ENCODE measurements around the gene ITPK1.

ITPK1 gene

GRCh38 chr14:93104961-93105360 lies 10.8 kb downstream of the ITPK1 start:
- H3K27me3 ChIP-seq (ENCODE audit: control insufficient read depth in 1 of 2, insufficient read depth in 2 of 2, low read length in 2 of 2), result no peaks in the 10 kb centered on the region
- no peak overlapping the region for H3K27ac ChIP-seq (ENCODE audit: low read length)
- no peak overlapping the region for H3K9ac ChIP-seq (ENCODE audit: low read length in 2 of 2)
- no peaks in the 10 kb centered on the region for H3K9me3 ChIP-seq (ENCODE audit: control insufficient read depth in 2 of 2, low read length in 2 of 2)
- H3K4me1 ChIP-seq (ENCODE audit: control insufficient read depth, insufficient read depth, low read length), result peaks cover 12% of the 10 kb centered on the region
- H3K36me3 ChIP-seq (ENCODE audit: control insufficient read depth in 2 of 2, insufficient read depth in 2 of 2, low read length in 2 of 2), result no peaks in the 10 kb centered on the region
- H3K4me3 ChIP-seq (ENCODE audit: low read length in 2 of 2), result no peak overlapping the region

GRCh38 chr14:93103392-93104080 lies 12.2 kb downstream of the ITPK1 start:
- Histone ChIP-seq H3K4me3 (ENCODE audit: low read length in 2 of 2) (no peak overlapping the region), H3K27me3 (ENCODE audit: control insufficient read depth in 1 of 2, insufficient read depth in 2 of 2, low read length in 2 of 2) (no peaks in the 10 kb centered on the region), H3K4me1 (ENCODE audit: control insufficient read depth, insufficient read depth, low read length) (peaks cover 25% of the 10 kb centered on the region), H3K27ac (ENCODE audit: low read length) (no peak overlapping the region), H3K9me3 (ENCODE audit: control insufficient read depth in 2 of 2, low read length in 2 of 2) (no peaks in the 10 kb centered on the region), H3K36me3 (ENCODE audit: control insufficient read depth in 2 of 2, insufficient read depth in 2 of 2, low read length in 2 of 2) (no peaks in the 10 kb centered on the region), H3K9ac (ENCODE audit: low read length in 2 of 2) (no peak overlapping the region)

- no peak overlapping the region for H3K27ac ChIP-seq (ENCODE audit: low read length)
Measured at GRCh38 chr14:93102141-93102540, 13.6 kb downstream of the ITPK1 start.

GRCh38 chr14:93101181-93101580 lies 14.5 kb downstream of the ITPK1 start:
- Histone ChIP-seq H3K27ac (ENCODE audit: low read length) (no peak overlapping the region), H3K4me1 (ENCODE audit: control insufficient read depth, insufficient read depth, low read length) (peaks cover 30% of the 10 kb centered on the region), H3K27me3 (ENCODE audit: control insufficient read depth in 1 of 2, insufficient read depth in 2 of 2, low read length in 2 of 2) (no peaks in the 10 kb centered on the region)

More at GRCh38 chr14:93102141-93102540, 13.6 kb downstream of the ITPK1 start:
- H3K36me3 ChIP-seq (ENCODE audit: control insufficient read depth in 2 of 2, insufficient read depth in 2 of 2, low read length in 2 of 2), result no peaks in the 10 kb centered on the region
- no peaks in the 10 kb centered on the region for H3K27me3 ChIP-seq (ENCODE audit: control insufficient read depth in 1 of 2, insufficient read depth in 2 of 2, low read length in 2 of 2)
- no peak overlapping the region for H3K9ac ChIP-seq (ENCODE audit: low read length in 2 of 2)
- H3K4me3 ChIP-seq (ENCODE audit: low read length in 2 of 2), result no peak overlapping the region
- H3K9me3 ChIP-seq (ENCODE audit: control insufficient read depth in 2 of 2, low read length in 2 of 2), result no peaks in the 10 kb centered on the region
- H3K4me1 ChIP-seq (ENCODE audit: control insufficient read depth, insufficient read depth, low read length), result peaks cover 24% of the 10 kb centered on the region

GRCh38 chr14:93100570-93100969 lies 15.2 kb downstream of the ITPK1 start:
- Histone ChIP-seq H3K36me3 (ENCODE audit: control insufficient read depth in 2 of 2, insufficient read depth in 2 of 2, low read length in 2 of 2) (no peaks in the 10 kb centered on the region), H3K4me1 (ENCODE audit: control insufficient read depth, insufficient read depth, low read length) (peaks cover 30% of the 10 kb centered on the region), H3K27me3 (ENCODE audit: control insufficient read depth in 1 of 2, insufficient read depth in 2 of 2, low read length in 2 of 2) (no peaks in the 10 kb centered on the region), H3K9me3 (ENCODE audit: control insufficient read depth in 2 of 2, low read length in 2 of 2) (no peaks in the 10 kb centered on the region), H3K4me3 (ENCODE audit: low read length in 2 of 2) (no peak overlapping the region), H3K9ac (ENCODE audit: low read length in 2 of 2) (no peak overlapping the region), H3K27ac (ENCODE audit: low read length) (no peak overlapping the region)

More at GRCh38 chr14:93101181-93101580, 14.5 kb downstream of the ITPK1 start:
- no peak overlapping the region for H3K4me3 ChIP-seq (ENCODE audit: low read length in 2 of 2)
- H3K9me3 ChIP-seq (ENCODE audit: control insufficient read depth in 2 of 2, low read length in 2 of 2), result no peaks in the 10 kb centered on the region
- H3K36me3 ChIP-seq (ENCODE audit: control insufficient read depth in 2 of 2, insufficient read depth in 2 of 2, low read length in 2 of 2), result no peaks in the 10 kb centered on the region
- no peak overlapping the region for H3K9ac ChIP-seq (ENCODE audit: low read length in 2 of 2)

GRCh38 chr14:93100100-93100499 lies 15.6 kb downstream of the ITPK1 start:
- peaks cover 28% of the 10 kb centered on the region for H3K4me1 ChIP-seq (ENCODE audit: control insufficient read depth, insufficient read depth, low read length)
- H3K27me3 ChIP-seq (ENCODE audit: control insufficient read depth in 1 of 2, insufficient read depth in 2 of 2, low read length in 2 of 2), result no peaks in the 10 kb centered on the region
- H3K9me3 ChIP-seq (ENCODE audit: control insufficient read depth in 2 of 2, low read length in 2 of 2), result no peaks in the 10 kb centered on the region
- no peak overlapping the region for H3K9ac ChIP-seq (ENCODE audit: low read length in 2 of 2)
- H3K36me3 ChIP-seq (ENCODE audit: control insufficient read depth in 2 of 2, insufficient read depth in 2 of 2, low read length in 2 of 2), result no peaks in the 10 kb centered on the region
- no peak overlapping the region for H3K4me3 ChIP-seq (ENCODE audit: low read length in 2 of 2)
- H3K27ac ChIP-seq (ENCODE audit: low read length), result no peak overlapping the region

- Histone ChIP-seq H3K27me3 (ENCODE audit: control insufficient read depth in 1 of 2, insufficient read depth in 2 of 2, low read length in 2 of 2) (no peaks in the 10 kb centered on the region), H3K9ac (ENCODE audit: low read length in 2 of 2) (no peak overlapping the region), H3K27ac (ENCODE audit: low read length) (no peak overlapping the region), H3K36me3 (ENCODE audit: control insufficient read depth in 2 of 2, insufficient read depth in 2 of 2, low read length in 2 of 2) (no peaks in the 10 kb centered on the region), H3K4me3 (ENCODE audit: low read length in 2 of 2) (no peak overlapping the region), H3K9me3 (ENCODE audit: control insufficient read depth in 2 of 2, low read length in 2 of 2) (no peaks in the 10 kb centered on the region), H3K4me1 (ENCODE audit: control insufficient read depth, insufficient read depth, low read length) (peaks cover 26% of the 10 kb centered on the region)
Measured at GRCh38 chr14:93099643-93100042, 16.1 kb downstream of the ITPK1 start.

GRCh38 chr14:93099196-93099595 lies 16.5 kb downstream of the ITPK1 start:
- Histone ChIP-seq H3K9ac (ENCODE audit: low read length in 2 of 2) (no peak overlapping the region), H3K9me3 (ENCODE audit: control insufficient read depth in 2 of 2, low read length in 2 of 2) (no peaks in the 10 kb centered on the region), H3K4me1 (ENCODE audit: control insufficient read depth, insufficient read depth, low read length) (peaks cover 26% of the 10 kb centered on the region), H3K27me3 (ENCODE audit: control insufficient read depth in 1 of 2, insufficient read depth in 2 of 2, low read length in 2 of 2) (no peaks in the 10 kb centered on the region), H3K4me3 (ENCODE audit: low read length in 2 of 2) (no peak overlapping the region), H3K27ac (ENCODE audit: low read length) (no peak overlapping the region), H3K36me3 (ENCODE audit: control insufficient read depth in 2 of 2, insufficient read depth in 2 of 2, low read length in 2 of 2) (no peaks in the 10 kb centered on the region)

GRCh38 chr14:93096691-93097322 lies 18.9 kb downstream of the ITPK1 start:
- H3K27ac ChIP-seq (ENCODE audit: low read length), result no peak overlapping the region
- no peak overlapping the region for H3K4me3 ChIP-seq (ENCODE audit: low read length in 2 of 2)
- no peaks in the 10 kb centered on the region for H3K9me3 ChIP-seq (ENCODE audit: control insufficient read depth in 2 of 2, low read length in 2 of 2)
- H3K27me3 ChIP-seq (ENCODE audit: control insufficient read depth in 1 of 2, insufficient read depth in 2 of 2, low read length in 2 of 2), result no peaks in the 10 kb centered on the region
- H3K36me3 ChIP-seq (ENCODE audit: control insufficient read depth in 2 of 2, insufficient read depth in 2 of 2, low read length in 2 of 2), result no peaks in the 10 kb centered on the region
- H3K9ac ChIP-seq (ENCODE audit: low read length in 2 of 2), result no peak overlapping the region
- H3K4me1 ChIP-seq (ENCODE audit: control insufficient read depth, insufficient read depth, low read length), result peaks cover 35% of the 10 kb centered on the region

GRCh38 chr14:93095742-93096510 lies 19.8 kb downstream of the ITPK1 start:
- Histone ChIP-seq H3K36me3 (ENCODE audit: control insufficient read depth in 2 of 2, insufficient read depth in 2 of 2, low read length in 2 of 2) (no peaks in the 10 kb centered on the region), H3K27ac (ENCODE audit: low read length) (no peak overlapping the region), H3K9me3 (ENCODE audit: control insufficient read depth in 2 of 2, low read length in 2 of 2) (no peaks in the 10 kb centered on the region), H3K4me3 (ENCODE audit: low read length in 2 of 2) (no peak overlapping the region), H3K9ac (ENCODE audit: low read length in 2 of 2) (no peak overlapping the region), H3K4me1 (ENCODE audit: control insufficient read depth, insufficient read depth, low read length) (peaks cover 44% of the 10 kb centered on the region), H3K27me3 (ENCODE audit: control insufficient read depth in 1 of 2, insufficient read depth in 2 of 2, low read length in 2 of 2) (no peaks in the 10 kb centered on the region)

Data from stomach smooth muscle (tissue), 2 donors.